HepG2 (cell line): Measurements from ENCODE around the gene RINL. TPM values are rescaled to one million over a fixed set of nuclear protein-coding genes. Genes with fewer than 3 reads are reported as not detected.

ENCODE experiments used
- ATF7-NPFF ChIP-seq: sonication (generic); formaldehyde crosslinking; IDR thresholded peaks from 2 replicates; pipeline ENCODE4 v1.8.1; 2023; ENCODE audit warnings: mild to moderate bottlenecking, low read depth, missing genetic modification reagents, moderate library complexity
- HIVEP1 ChIP-seq: sonication (generic); formaldehyde crosslinking; IDR thresholded peaks from 2 replicates; pipeline ENCODE4 v1.4.0; 2020; ENCODE audit warnings: mild to moderate bottlenecking, missing genetic modification reagents
- HOXA7 ChIP-seq: sonication (generic); formaldehyde crosslinking; IDR thresholded peaks from 2 replicates; pipeline ENCODE4 v1.8.1; 2022; ENCODE audit warnings: mild to moderate bottlenecking, missing genetic modification reagents, moderate library complexity
- KLF15 ChIP-seq: sonication (generic); formaldehyde crosslinking; IDR thresholded peaks from 2 replicates; pipeline ENCODE4 v1.8.1; 2023; ENCODE audit warnings: borderline replicate concordance, mild to moderate bottlenecking, inconsistent platforms, missing genetic modification reagents, mixed read lengths
- NONO ChIP-seq, 2 experiments: fragments of 450-650 bp in 1 of 2; sonication (generic) in 1 of 2; formaldehyde crosslinking in 1 of 2; IDR thresholded peaks in 1 of 2; conservative IDR thresholded peaks in 1 of 2; 2 replicates each; pipeline versions ENCODE4 v1.6.1 to v1.8.0; 2017 to 2022; ENCODE audit warnings: mild to moderate bottlenecking in 1 of 2, missing genetic modification reagents in 1 of 2, moderate library complexity in 1 of 2
- PHF8 ChIP-seq: sonication (generic); formaldehyde crosslinking; IDR thresholded peaks from 2 replicates; pipeline ENCODE4 v1.5.0; 2020; ENCODE audit warnings: missing genetic modification reagents
- SIN3A ChIP-seq: IDR thresholded peaks from 2 replicates; pipeline ENCODE4 v1.6.1; 2011; ENCODE audit warnings: low read depth, mild to moderate bottlenecking, control low read depth, low read length, borderline replicate concordance
- ZNF12 ChIP-seq: sonication (generic); formaldehyde crosslinking; IDR thresholded peaks from 2 replicates; pipeline ENCODE4 v1.5.0; 2020; ENCODE audit warnings: missing genetic modification reagents
- ZNF883 ChIP-seq: sonication (generic); formaldehyde crosslinking; IDR thresholded peaks from 2 replicates; pipeline ENCODE4 v1.5.1; 2020; ENCODE audit warnings: mild to moderate bottlenecking, missing genetic modification reagents; ENCODE audit errors: not compliant biosample characterization
- polyA plus RNA-seq, 8 experiments: library from polyadenylated mRNA; depleted of rRNA in 3 of 8; stranded (reverse) in 7 of 8; unstranded in 1 of 8; fragments of >200 nt; fragmentation: Illumina TruSeq in 4 of 8; extraction: Trizol in 4 of 8; gene quantifications; 2 replicates each; pipeline versions ENCODE4 v1.2.1 to v1.2.3, GENCODE V29; 2011 to 2016; ENCODE audit warnings: low read depth in 4 of 8, missing spikeins in 1 of 8, mixed read lengths in 1 of 8; ENCODE audit not compliant: insufficient read depth in 1 of 8
- total RNA-seq, 5 experiments: library from RNA; depleted of rRNA; stranded (reverse); fragments of >200 nt; fragmentation: Illumina TruSeq; extraction: Trizol; gene quantifications; 2 replicates each; pipeline ENCODE4 v1.2.3, GENCODE V29; 2016; ENCODE audit warnings: low read depth in 1 of 5
- TF ChIP-seq, protein P1 (sequence below): sonication (generic); formaldehyde crosslinking; IDR thresholded peaks from 2 replicates; pipeline ENCODE4 v1.4.0; 2020; ENCODE audit warnings: missing genetic modification reagents, borderline replicate concordance
- TF ChIP-seq, protein P2 (sequence below): sonication (generic); formaldehyde crosslinking; conservative IDR thresholded peaks from 2 replicates; pipeline ENCODE4 v1.8.1; 2023; ENCODE audit warnings: missing genetic modification reagents
- TF ChIP-seq, protein P3 (sequence below): sonication (generic); formaldehyde crosslinking; IDR thresholded peaks from 2 replicates; pipeline ENCODE4 v1.8.1; 2023; ENCODE audit warnings: mild to moderate bottlenecking, inconsistent platforms, moderate library complexity, missing genetic modification reagents, borderline replicate concordance
- TF ChIP-seq, protein P4 (sequence below): fragments of 450-650 bp; IDR thresholded peaks from 2 replicates; pipeline ENCODE4 v1.6.1; 2016
- TF ChIP-seq, protein P5 (sequence below): IDR thresholded peaks from 2 replicates; pipeline ENCODE4 v1.6.1; 2016; ENCODE audit warnings: low read depth
- TF ChIP-seq, protein P6 (sequence below): sonication (generic); formaldehyde crosslinking; IDR thresholded peaks from 2 replicates; pipeline ENCODE4 v1.4.0; 2020; ENCODE audit warnings: missing genetic modification reagents
- TF ChIP-seq, protein P7 (sequence below): IDR thresholded peaks from 2 replicates; pipeline ENCODE4 v1.6.1; 2012; ENCODE audit warnings: inconsistent platforms
- TF ChIP-seq, protein P8 (sequence below): sonication (generic); formaldehyde crosslinking; IDR thresholded peaks from 2 replicates; pipeline ENCODE4 v1.4.0; 2020; ENCODE audit warnings: low read depth, mild to moderate bottlenecking, missing genetic modification reagents

RINL gene
- total and polyA plus RNA-seq, 2 of the 13 experiments (the other 11 are each of a cell fraction or from before 2014, with no cell fraction given): 11.4 to 18.0 TPM

DNA sequence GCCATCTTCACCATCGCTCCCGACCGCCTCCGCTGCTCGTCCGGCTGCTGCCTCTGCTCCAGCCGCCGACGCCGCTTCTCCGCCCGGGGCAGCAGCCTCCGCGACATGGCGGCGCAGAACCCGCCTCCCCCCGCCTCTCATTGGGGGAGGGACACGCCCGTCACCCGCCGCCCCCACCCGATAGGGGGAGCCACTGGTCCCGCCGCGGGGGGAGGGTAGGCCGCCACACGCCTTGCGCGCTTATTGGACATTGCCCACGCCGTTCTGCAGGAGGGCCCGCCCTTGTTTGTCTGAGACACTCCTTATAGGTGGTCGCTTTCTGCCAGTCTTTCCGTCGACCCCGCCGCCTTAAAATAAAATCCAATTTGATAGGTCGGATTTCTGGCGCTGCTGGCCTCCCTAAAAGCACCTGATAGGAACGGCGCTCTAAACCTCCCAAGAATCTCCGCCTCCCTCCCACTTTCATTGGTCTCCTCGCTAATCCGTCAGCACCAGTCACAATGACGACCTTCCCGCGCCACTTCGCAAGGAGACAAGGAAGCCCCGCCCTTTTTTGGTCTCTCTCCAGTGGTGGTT lies 28.1 kb downstream of the RINL start, which contains the start of gene HNRNPL (continued):
- TF ChIP-seq, protein P1, sequence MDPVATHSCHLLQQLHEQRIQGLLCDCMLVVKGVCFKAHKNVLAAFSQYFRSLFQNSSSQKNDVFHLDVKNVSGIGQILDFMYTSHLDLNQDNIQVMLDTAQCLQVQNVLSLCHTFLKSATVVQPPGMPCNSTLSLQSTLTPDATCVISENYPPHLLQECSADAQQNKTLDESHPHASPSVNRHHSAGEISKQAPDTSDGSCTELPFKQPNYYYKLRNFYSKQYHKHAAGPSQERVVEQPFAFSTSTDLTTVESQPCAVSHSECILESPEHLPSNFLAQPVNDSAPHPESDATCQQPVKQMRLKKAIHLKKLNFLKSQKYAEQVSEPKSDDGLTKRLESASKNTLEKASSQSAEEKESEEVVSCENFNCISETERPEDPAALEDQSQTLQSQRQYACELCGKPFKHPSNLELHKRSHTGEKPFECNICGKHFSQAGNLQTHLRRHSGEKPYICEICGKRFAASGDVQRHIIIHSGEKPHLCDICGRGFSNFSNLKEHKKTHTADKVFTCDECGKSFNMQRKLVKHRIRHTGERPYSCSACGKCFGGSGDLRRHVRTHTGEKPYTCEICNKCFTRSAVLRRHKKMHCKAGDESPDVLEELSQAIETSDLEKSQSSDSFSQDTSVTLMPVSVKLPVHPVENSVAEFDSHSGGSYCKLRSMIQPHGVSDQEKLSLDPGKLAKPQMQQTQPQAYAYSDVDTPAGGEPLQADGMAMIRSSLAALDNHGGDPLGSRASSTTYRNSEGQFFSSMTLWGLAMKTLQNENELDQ (CRISPR knock-in tag): no peak
- TF ChIP-seq, protein P2, sequence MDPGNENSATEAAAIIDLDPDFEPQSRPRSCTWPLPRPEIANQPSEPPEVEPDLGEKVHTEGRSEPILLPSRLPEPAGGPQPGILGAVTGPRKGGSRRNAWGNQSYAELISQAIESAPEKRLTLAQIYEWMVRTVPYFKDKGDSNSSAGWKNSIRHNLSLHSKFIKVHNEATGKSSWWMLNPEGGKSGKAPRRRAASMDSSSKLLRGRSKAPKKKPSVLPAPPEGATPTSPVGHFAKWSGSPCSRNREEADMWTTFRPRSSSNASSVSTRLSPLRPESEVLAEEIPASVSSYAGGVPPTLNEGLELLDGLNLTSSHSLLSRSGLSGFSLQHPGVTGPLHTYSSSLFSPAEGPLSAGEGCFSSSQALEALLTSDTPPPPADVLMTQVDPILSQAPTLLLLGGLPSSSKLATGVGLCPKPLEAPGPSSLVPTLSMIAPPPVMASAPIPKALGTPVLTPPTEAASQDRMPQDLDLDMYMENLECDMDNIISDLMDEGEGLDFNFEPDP (CRISPR knock-in tag): no peak
- TF ChIP-seq ATF7-NPFF (CRISPR knock-in tag): peak; percentile 65; the same call in 1 of the 2 replicates
- TF ChIP-seq, protein P3, sequence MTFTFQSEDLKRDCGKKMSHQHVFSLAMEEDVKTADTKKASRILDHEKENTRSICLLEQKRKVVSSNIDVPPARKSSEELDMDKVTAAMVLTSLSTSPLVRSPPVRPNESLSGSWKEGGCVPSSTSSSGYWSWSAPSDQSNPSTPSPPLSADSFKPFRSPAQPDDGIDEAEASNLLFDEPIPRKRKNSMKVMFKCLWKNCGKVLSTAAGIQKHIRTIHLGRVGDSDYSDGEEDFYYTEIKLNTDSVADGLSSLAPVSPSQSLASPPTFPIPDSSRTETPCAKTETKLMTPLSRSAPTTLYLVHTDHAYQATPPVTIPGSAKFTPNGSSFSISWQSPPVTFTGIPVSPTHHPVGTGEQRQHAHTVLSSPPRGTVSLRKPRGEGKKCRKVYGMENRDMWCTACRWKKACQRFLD: 0 out of 2 replicates have a peak, but pooled peaks have one; percentile 2
- peak; percentile 36 for TF ChIP-seq PHF8 (CRISPR knock-in tag)
- TF ChIP-seq HOXA7 (CRISPR knock-in tag): no peak
- TF ChIP-seq, protein P4, sequence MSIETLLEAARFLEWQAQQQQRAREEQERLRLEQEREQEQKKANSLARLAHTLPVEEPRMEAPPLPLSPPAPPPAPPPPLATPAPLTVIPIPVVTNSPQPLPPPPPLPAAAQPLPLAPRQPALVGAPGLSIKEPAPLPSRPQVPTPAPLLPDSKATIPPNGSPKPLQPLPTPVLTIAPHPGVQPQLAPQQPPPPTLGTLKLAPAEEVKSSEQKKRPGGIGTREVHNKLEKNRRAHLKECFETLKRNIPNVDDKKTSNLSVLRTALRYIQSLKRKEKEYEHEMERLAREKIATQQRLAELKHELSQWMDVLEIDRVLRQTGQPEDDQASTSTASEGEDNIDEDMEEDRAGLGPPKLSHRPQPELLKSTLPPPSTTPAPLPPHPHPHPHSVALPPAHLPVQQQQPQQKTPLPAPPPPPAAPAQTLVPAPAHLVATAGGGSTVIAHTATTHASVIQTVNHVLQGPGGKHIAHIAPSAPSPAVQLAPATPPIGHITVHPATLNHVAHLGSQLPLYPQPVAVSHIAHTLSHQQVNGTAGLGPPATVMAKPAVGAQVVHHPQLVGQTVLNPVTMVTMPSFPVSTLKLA: no peak
- no peak; the same call in 1 of the 2 replicates for TF ChIP-seq SIN3A
- TF ChIP-seq, protein P5, sequence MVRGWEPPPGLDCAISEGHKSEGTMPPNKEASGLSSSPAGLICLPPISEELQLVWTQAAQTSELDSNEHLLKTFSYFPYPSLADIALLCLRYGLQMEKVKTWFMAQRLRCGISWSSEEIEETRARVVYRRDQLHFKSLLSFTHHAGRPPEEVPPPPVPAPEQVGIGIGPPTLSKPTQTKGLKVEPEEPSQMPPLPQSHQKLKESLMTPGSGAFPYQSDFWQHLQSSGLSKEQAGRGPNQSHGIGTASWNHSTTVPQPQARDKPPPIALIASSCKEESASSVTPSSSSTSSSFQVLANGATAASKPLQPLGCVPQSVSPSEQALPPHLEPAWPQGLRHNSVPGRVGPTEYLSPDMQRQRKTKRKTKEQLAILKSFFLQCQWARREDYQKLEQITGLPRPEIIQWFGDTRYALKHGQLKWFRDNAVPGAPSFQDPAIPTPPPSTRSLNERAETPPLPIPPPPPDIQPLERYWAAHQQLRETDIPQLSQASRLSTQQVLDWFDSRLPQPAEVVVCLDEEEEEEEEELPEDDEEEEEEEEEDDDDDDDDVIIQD (CRISPR knock-in tag): no peak
- no peak for TF ChIP-seq NONO (IDR thresholded peaks at IDR 0.05)
- peak; percentile 80 for TF ChIP-seq NONO (CRISPR knock-in tag; conservative IDR thresholded peaks at IDR 0.05)
- TF ChIP-seq ZNF883 (CRISPR knock-in tag): no peak
- TF ChIP-seq, protein P6, sequence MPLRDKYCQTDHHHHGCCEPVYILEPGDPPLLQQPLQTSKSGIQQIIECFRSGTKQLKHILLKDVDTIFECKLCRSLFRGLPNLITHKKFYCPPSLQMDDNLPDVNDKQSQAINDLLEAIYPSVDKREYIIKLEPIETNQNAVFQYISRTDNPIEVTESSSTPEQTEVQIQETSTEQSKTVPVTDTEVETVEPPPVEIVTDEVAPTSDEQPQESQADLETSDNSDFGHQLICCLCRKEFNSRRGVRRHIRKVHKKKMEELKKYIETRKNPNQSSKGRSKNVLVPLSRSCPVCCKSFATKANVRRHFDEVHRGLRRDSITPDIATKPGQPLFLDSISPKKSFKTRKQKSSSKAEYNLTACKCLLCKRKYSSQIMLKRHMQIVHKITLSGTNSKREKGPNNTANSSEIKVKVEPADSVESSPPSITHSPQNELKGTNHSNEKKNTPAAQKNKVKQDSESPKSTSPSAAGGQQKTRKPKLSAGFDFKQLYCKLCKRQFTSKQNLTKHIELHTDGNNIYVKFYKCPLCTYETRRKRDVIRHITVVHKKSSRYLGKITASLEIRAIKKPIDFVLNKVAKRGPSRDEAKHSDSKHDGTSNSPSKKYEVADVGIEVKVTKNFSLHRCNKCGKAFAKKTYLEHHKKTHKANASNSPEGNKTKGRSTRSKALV (CRISPR knock-in tag): no peak
- TF ChIP-seq HIVEP1 (CRISPR knock-in tag): no peak
- TF ChIP-seq KLF15: no peak
- TF ChIP-seq, protein P7, sequence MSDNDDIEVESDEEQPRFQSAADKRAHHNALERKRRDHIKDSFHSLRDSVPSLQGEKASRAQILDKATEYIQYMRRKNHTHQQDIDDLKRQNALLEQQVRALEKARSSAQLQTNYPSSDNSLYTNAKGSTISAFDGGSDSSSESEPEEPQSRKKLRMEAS: no peak
- TF ChIP-seq ZNF12 (CRISPR knock-in tag): no peak
- TF ChIP-seq, protein P8, sequence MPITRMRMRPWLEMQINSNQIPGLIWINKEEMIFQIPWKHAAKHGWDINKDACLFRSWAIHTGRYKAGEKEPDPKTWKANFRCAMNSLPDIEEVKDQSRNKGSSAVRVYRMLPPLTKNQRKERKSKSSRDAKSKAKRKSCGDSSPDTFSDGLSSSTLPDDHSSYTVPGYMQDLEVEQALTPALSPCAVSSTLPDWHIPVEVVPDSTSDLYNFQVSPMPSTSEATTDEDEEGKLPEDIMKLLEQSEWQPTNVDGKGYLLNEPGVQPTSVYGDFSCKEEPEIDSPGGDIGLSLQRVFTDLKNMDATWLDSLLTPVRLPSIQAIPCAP (CRISPR knock-in tag): no peak
